Esophagus squamous epithelium (tissue), 4 donors: ENCODE results near the gene PRDM10.

Experiments used
- CTCF ChIP-seq, 6 experiments: fragments of 450-650 bp in 4 of 6; fragments of 200-600 bp in 2 of 6; sonication (generic) in 2 of 6; IDR thresholded peaks; one replicate each; pipeline ENCODE4 v1.5.1; 2016 to 2019; ENCODE audit warnings: antibody characterized with exemption in 6 of 6, mild to moderate bottlenecking in 4 of 6, moderate library complexity in 4 of 6
- POLR2A ChIP-seq, 4 donors: fragments of 450-650 bp; IDR thresholded peaks; one replicate each; pipeline ENCODE4 v1.6.1; 2017; ENCODE audit warnings: antibody characterized with exemption in 4 of 4, mild to moderate bottlenecking in 4 of 4, moderate library complexity in 3 of 4

- TF ChIP-seq POLR2A (IDR thresholded peaks at IDR 0.05) = no peak
- no peak for TF ChIP-seq CTCF (IDR thresholded peaks at IDR 0.05)
Observed at GRCh38 chr11:129861702-129862522, 140.7 kb downstream of the PRDM10 start.
